ENCODE data around the gene F7. TPM values are rescaled to one million over a fixed set of nuclear protein-coding genes. Genes with fewer than 3 reads are reported as not detected.
"Not testable (repeated sequence)": the region's sequence is repeated elsewhere in the genome, so short reads cannot be mapped to it uniquely, and the experiment has no call there.

The F7 gene
- total RNA-seq, 4 donors from 2014 or later, result 0.12 to 0.54 TPM; not detected in 2

DNA sequence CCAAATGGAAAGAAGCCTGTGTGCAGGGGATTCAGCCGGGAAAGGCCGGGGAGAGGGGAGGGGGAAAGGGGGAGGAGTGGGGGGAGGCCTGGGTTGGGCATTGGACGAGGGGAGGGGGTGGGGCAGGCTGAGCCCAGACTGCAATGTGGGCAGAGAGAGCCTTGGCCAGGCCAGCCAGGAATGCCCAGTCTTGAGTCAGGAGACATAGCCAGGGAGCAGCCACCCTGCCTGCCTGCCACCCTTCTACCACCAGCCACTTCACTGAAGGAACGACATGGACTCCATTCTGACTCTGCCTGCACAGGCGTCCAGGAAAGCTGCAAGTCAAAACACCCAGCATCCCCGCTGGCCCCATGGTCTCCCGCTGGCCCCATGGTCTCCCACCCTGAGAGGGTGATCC is 53.4 kb downstream of the F7 start:
- Histone ChIP-seq H3K4me1 (peaks cover 0 to 8% (median 0%) of the 10 kb centered on the region in 3 donors), H3K36me3 (no peaks in the 10 kb centered on the region), H3K27me3 (peaks cover 46% of the 10 kb centered on the region), H3K4me3 (no peak overlapping the region), H3K27ac (no peak overlapping the region), H3K9me3 (no peaks in the 10 kb centered on the region)
- no peak for TF ChIP-seq EP300 (IDR thresholded peaks at IDR 0.05)
- TF ChIP-seq POLR2A (IDR thresholded peaks at IDR 0.05), result no peak
- TF ChIP-seq POLR2AphosphoS5 (IDR thresholded peaks at IDR 0.05), result no peak
- 50 to 90% methylated on average over 2 of the region's 7 CpGs for WGBS, 2 donors (ENCODE audit: low coverage in 1 of 2)
- no peak for ATAC-seq

DNA sequence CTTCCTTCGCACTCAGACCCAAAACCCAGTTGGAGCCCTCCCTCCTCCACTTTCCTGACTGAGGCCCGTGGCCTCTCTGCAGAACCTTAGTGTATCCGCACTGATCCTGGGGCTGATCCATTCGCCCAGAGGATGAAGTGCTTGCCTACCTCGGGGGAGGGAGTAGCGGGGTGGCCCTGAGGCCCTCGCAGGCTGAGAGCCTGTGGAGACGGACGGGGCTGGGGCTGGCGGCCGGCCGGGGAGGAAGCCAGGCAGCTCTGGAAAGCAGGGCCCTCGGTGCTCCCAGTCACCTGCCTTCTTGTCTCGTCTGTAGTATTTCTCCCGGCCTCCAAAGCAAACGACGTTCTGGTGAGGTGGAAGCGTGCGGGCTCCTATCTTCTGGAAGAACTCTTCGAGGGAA is 54.1 kb downstream of the F7 start:
- no peak for TF ChIP-seq POLR2A (IDR thresholded peaks at IDR 0.05)
- TF ChIP-seq POLR2AphosphoS5 (IDR thresholded peaks at IDR 0.05), result no peak
- no peak for TF ChIP-seq EP300 (IDR thresholded peaks at IDR 0.05)
- TF ChIP-seq CTCF (IDR thresholded peaks at IDR 0.05), result no peak
- H3K9me3 ChIP-seq, result no peaks in the 10 kb centered on the region
- WGBS, 2 donors (ENCODE audit: low coverage in 1 of 2), result 90% methylated on average over 4 of the region's 20 CpGs; no CpG with 5 or more reads in 1 of the 2 donors
- no peaks in the 10 kb centered on the region for H3K36me3 ChIP-seq
- H3K4me1 ChIP-seq, result peaks cover 0 to 4% (median 0%) of the 10 kb centered on the region in 3 donors
- H3K27me3 ChIP-seq, result peaks cover 46% of the 10 kb centered on the region
- H3K4me3 ChIP-seq, result no peak overlapping the region
- ATAC-seq, result no peak
- H3K27ac ChIP-seq, result no peak overlapping the region

GRCh38 chr13:113160983-113161382 is 55.4 kb downstream of the F7 start:
- H3K4me3 ChIP-seq, result no peak overlapping the region
- TF ChIP-seq EP300 (IDR thresholded peaks at IDR 0.05) (no peak), POLR2A (IDR thresholded peaks at IDR 0.05) (no peak), CTCF (IDR thresholded peaks at IDR 0.05) (no peak), POLR2AphosphoS5 (IDR thresholded peaks at IDR 0.05) (no peak)
- 65 to 80% methylated on average over 1 to 3 of the region's 12 CpGs for whole genome bisulfite sequencing, 2 donors (ENCODE audit: low coverage in 1 of 2)
- H3K27ac ChIP-seq, result no peak overlapping the region
- H3K27me3 ChIP-seq, result peaks cover 46% of the 10 kb centered on the region
- no peaks in the 10 kb centered on the region for H3K36me3 ChIP-seq
- no peaks in the 10 kb centered on the region for H3K9me3 ChIP-seq
- ATAC-seq, result no peak
- H3K4me1 ChIP-seq, result no peaks in the 10 kb centered on the region

GRCh38 chr13:113161433-113161832 is 55.8 kb downstream of the F7 start:
- 39% methylated on average over 12 of the region's 16 CpGs; no CpG with 5 or more reads in 1 of the 2 donors for WGBS, 2 donors (ENCODE audit: low coverage in 1 of 2)
- TF ChIP-seq POLR2A (IDR thresholded peaks at IDR 0.05), result no peak
- no peak for TF ChIP-seq POLR2AphosphoS5 (IDR thresholded peaks at IDR 0.05)
- no peak for TF ChIP-seq CTCF (IDR thresholded peaks at IDR 0.05)
- no peak for TF ChIP-seq EP300 (IDR thresholded peaks at IDR 0.05)
- H3K36me3 ChIP-seq, result no peaks in the 10 kb centered on the region

DNA sequence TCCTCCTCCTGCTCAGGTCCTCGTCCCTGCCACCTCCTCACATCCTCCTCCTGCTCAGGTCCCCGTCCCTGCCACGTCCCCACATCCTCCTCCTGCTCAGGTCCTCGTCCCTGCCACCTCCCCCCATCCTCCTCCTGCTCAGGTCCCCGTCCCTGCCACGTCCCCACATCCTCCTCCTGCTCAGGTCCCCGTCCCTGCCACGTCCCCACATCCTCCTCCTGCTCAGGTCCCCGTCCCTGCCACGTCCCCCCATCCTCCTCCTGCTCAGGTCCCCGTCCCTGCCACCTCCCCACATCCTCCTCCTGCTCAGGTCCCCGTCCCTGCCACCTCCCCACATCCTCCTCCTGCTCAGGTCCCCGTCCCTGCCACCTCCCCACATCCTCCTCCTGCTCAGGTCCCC is 56.4 kb downstream of the F7 start:
- peaks cover 46% of the 10 kb centered on the region for H3K27me3 ChIP-seq
- WGBS, 2 donors (ENCODE audit: low coverage in 1 of 2), result 41% methylated on average over 3 of the region's 13 CpGs; no CpG with 5 or more reads in 1 of the 2 donors
- H3K36me3 ChIP-seq, H3K27ac ChIP-seq, H3K4me1 ChIP-seq, ATAC-seq, H3K9me3 ChIP-seq, H3K4me3 ChIP-seq: not testable (repeated sequence)

More at GRCh38 chr13:113161433-113161832, 55.8 kb downstream of the F7 start:
- peaks cover 46% of the 10 kb centered on the region for H3K27me3 ChIP-seq
- no peaks in the 10 kb centered on the region for H3K9me3 ChIP-seq
- no peaks in the 10 kb centered on the region for H3K4me1 ChIP-seq
- no peak overlapping the region for H3K27ac ChIP-seq
- H3K4me3 ChIP-seq, result no peak overlapping the region
- ATAC-seq, result no peak

- 26 to 86% methylated on average over 2 to 7 of the region's 25 CpGs for WGBS, 2 donors (ENCODE audit: low coverage in 1 of 2)
- Histone ChIP-seq H3K27me3 (peaks cover 46% of the 10 kb centered on the region), H3K27ac (no peak overlapping the region), H3K4me3 (no peak overlapping the region), H3K36me3 (no peaks in the 10 kb centered on the region), H3K4me1 (no peaks in the 10 kb centered on the region), H3K9me3 (peaks cover 0 to 5% (median 0%) of the 10 kb centered on the region in 3 donors)
- no peak for ATAC-seq
- TF ChIP-seq CTCF (IDR thresholded peaks at IDR 0.05), result no peak
- TF ChIP-seq POLR2AphosphoS5 (IDR thresholded peaks at IDR 0.05), result no peak
- TF ChIP-seq POLR2A (IDR thresholded peaks at IDR 0.05), result no peak
- TF ChIP-seq EP300 (IDR thresholded peaks at IDR 0.05), result no peak
These were observed 57.4 kb downstream of the F7 start for GRCh38 chr13:113162783-113163685.
